HL-60 (cell line): ENCODE results near the gene TTLL11.

Experiments used
- DNase-seq, 2 experiments: peaks; one replicate each; pipeline ENCODE4 v3.0.0-alpha.2; 2010 to 2020; ENCODE audit warnings: low read depth in 1 of 2, low spot score in 1 of 2
- H3K27ac ChIP-seq: fragments of 250-450 bp; sonication (Bioruptor Pico); replicated peaks from 2 replicates; pipeline ENCODE4 v1.5.1; 2020; ENCODE audit warnings: mild to moderate bottlenecking, moderate library complexity
- H3K27me3 ChIP-seq: fragments of 250-450 bp; sonication (Bioruptor Pico); 2 replicates; pipeline ENCODE4 v1.5.1; 2021; ENCODE audit warnings: mild to moderate bottlenecking, moderate library complexity; ENCODE audit not compliant: insufficient read depth, poor library complexity, severe bottlenecking
- H3K4me3 ChIP-seq: replicated peaks from 2 replicates; pipeline ENCODE4 v1.5.1; 2011; ENCODE audit warnings: mild to moderate bottlenecking, control low read depth, low read length; ENCODE audit not compliant: insufficient read depth
- GABPA ChIP-seq: IDR thresholded peaks from 2 replicates; pipeline ENCODE4 v1.6.1; 2012; ENCODE audit warnings: low read depth
- POLR2AphosphoS5 ChIP-seq: IDR thresholded peaks from 2 replicates; pipeline ENCODE4 v1.6.1; 2012; ENCODE audit warnings: low read depth
- REST ChIP-seq: IDR thresholded peaks from 2 replicates; pipeline ENCODE4 v1.6.1; 2012; ENCODE audit warnings: low read depth; ENCODE audit not compliant: insufficient replicate concordance
- SPI1 ChIP-seq: IDR thresholded peaks from 2 replicates; pipeline ENCODE4 v1.6.1; 2012; ENCODE audit warnings: low read depth, mild to moderate bottlenecking, borderline replicate concordance
- TF ChIP-seq, protein P1 (sequence below): IDR thresholded peaks from one replicate; pipeline ENCODE4 v1.5.1; 2011; ENCODE audit warnings: low read length, control low read depth, inconsistent platforms; ENCODE audit not compliant: insufficient read depth

The TTLL11 gene

GRCh38 chr9:121876255-121876654 lies 216.9 kb downstream of the TTLL11 start:
- Histone ChIP-seq H3K27me3 (no peaks in the 10 kb centered on the region), H3K4me3 (no peak overlapping the region), H3K27ac (no peak overlapping the region)
- TF ChIP-seq, protein P1, sequence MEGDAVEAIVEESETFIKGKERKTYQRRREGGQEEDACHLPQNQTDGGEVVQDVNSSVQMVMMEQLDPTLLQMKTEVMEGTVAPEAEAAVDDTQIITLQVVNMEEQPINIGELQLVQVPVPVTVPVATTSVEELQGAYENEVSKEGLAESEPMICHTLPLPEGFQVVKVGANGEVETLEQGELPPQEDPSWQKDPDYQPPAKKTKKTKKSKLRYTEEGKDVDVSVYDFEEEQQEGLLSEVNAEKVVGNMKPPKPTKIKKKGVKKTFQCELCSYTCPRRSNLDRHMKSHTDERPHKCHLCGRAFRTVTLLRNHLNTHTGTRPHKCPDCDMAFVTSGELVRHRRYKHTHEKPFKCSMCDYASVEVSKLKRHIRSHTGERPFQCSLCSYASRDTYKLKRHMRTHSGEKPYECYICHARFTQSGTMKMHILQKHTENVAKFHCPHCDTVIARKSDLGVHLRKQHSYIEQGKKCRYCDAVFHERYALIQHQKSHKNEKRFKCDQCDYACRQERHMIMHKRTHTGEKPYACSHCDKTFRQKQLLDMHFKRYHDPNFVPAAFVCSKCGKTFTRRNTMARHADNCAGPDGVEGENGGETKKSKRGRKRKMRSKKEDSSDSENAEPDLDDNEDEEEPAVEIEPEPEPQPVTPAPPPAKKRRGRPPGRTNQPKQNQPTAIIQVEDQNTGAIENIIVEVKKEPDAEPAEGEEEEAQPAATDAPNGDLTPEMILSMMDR: no peak
- no peak for DNase-seq

- DNase-seq: no peak
- TF ChIP-seq POLR2AphosphoS5 (no peak), GABPA (no peak), REST (no peak), SPI1 (no peak)
- TF ChIP-seq, protein P1: no peak
- Histone ChIP-seq H3K27me3 (no peaks in the 10 kb centered on the region), H3K27ac (no peak overlapping the region), H3K4me3 (no peak overlapping the region)
Observed at GRCh38 chr9:121874524-121874923, 218.6 kb downstream of the TTLL11 start.

- TF ChIP-seq SPI1 (no peak), REST (no peak)
- no peak overlapping the region for H3K4me3 ChIP-seq
- no peak overlapping the region for H3K27ac ChIP-seq
- no peaks in the 10 kb centered on the region for H3K27me3 ChIP-seq
- DNase-seq: no peak
Observed at GRCh38 chr9:121871431-121872025, 221.6 kb downstream of the TTLL11 start.

- no peak for DNase-seq
- H3K27me3 ChIP-seq: no peaks in the 10 kb centered on the region
- TF ChIP-seq POLR2AphosphoS5: no peak
- no peak for TF ChIP-seq GABPA
- TF ChIP-seq, protein P1: no peak
- TF ChIP-seq SPI1: no peak
- no peak for TF ChIP-seq REST
- no peak overlapping the region for H3K27ac ChIP-seq
- no peak overlapping the region for H3K4me3 ChIP-seq
Observed at GRCh38 chr9:121870271-121870670, 222.8 kb downstream of the TTLL11 start.
